Measurements from ENCODE around the gene MAPT. TPM values are rescaled to one million over a fixed set of nuclear protein-coding genes. Genes with fewer than 3 reads are reported as not detected.
"Not testable (repeated sequence)": the region's sequence is repeated elsewhere in the genome, so short reads cannot be mapped to it uniquely, and the experiment has no call there.

Gene MAPT
- total RNA-seq, 2 experiments from 2014 or later, result 1.5 to 1.8 TPM

- CTCF ChIA-PET, result interaction anchor here (0.8 to 7.0 kb wide), 18 partner anchors 12 to 284 kb away, joined by 3 to 50 read pairs (median 4); partner anchors contain the start of gene KANSL1
- no peaks in the 10 kb centered on the region for H3K4me1 Mint-ChIP-seq (ENCODE audit: low read depth)
- H3K27me3 Mint-ChIP-seq, result no peaks in the 10 kb centered on the region
- peaks cover 4% of the 10 kb centered on the region for H3K9me3 Mint-ChIP-seq
- H3K4me3 Mint-ChIP-seq, result no peak overlapping the region
- DNase-seq, result peak; percentile 82
- no peaks in the 10 kb centered on the region for H3K36me3 Mint-ChIP-seq
- intact Hi-C loops (cut with micrococcal nuclease), result loop anchor here (1.0 to 5.0 kb wide), 3 partner anchors 59 to 210 kb away; partner anchors contain the start of gene KANSL1
- no peak overlapping the region for H3K27ac Mint-ChIP-seq
- POLR2A ChIA-PET, result interaction anchor here (0.6 kb wide), 1 partner anchor 162 kb away, joined by 3 read pairs; no protein-coding TSS in a partner anchor
Observed at GRCh38 chr17:46002311-46002972, 108.1 kb downstream of the MAPT start.

DNA sequence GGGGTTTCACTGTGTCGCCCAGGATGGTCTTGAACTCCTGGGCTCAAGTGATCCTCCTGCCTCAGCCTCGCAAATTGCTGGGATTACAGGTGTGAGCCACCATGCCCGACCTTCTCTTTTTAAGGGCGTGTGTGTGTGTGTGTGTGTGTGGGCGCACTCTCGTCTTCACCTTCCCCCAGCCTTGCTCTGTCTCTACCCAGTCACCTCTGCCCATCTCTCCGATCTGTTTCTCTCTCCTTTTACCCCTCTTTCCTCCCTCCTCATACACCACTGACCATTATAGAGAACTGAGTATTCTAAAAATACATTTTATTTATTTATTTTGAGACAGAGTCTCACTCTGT is 108.6 kb downstream of the MAPT start:
- intact Hi-C loops (cut with micrococcal nuclease), result loop anchor here (1.0 to 5.0 kb wide), 3 partner anchors 58 to 209 kb away; partner anchors contain the start of gene KANSL1
- POLR2A ChIA-PET, result interaction anchor here (0.6 kb wide), 1 partner anchor 161 kb away, joined by 3 read pairs; no protein-coding TSS in a partner anchor
- H3K9me3 Mint-ChIP-seq, result peaks cover 4% of the 10 kb centered on the region

DNA sequence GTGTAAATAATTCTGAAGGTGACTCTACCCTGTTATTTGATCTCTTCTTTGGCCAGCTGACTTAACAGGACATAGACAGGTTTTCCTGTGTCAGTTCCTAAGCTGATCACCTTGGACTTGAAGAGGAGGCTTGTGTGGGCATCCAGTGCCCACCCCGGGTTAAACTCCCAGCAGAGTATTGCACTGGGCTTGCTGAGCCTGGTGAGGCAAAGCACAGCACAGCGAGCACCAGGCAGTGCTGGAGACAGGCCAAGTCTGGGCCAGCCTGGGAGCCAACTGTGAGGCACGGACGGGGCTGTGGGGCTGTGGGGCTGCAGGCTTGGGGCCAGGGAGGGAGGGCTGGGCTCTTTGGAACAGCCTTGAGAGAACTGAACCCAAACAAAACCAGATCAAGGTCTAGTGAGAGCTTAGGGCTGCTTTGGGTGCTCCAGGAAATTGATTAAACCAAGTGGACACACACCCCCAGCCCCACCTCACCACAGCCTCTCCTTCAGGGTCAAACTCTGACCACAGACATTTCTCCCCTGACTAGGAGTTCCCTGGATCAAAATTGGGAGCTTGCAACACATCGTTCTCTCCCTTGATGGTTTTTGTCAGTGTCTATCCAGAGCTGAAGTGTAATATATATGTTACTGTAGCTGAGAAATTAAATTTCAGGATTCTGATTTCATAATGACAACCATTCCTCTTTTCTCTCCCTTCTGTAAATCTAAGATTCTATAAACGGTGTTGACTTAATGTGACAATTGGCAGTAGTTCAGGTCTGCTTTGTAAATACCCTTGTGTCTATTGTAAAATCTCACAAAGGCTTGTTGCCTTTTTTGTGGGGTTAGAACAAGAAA is 109.8 kb downstream of the MAPT start:
- ChIA-PET POLR2A (no interaction called here), CTCF (interaction anchor here (0.8 to 7.0 kb wide), 8 partner anchors 16 to 283 kb away, joined by 3 to 50 read pairs (median 10); partner anchors contain the start of gene KANSL1)
- H3K27me3 Mint-ChIP-seq, result no peaks in the 10 kb centered on the region
- DNase-seq, result no peak
- no peaks in the 10 kb centered on the region for H3K4me1 Mint-ChIP-seq (ENCODE audit: low read depth)
- no peaks in the 10 kb centered on the region for H3K36me3 Mint-ChIP-seq
- no peak overlapping the region for H3K27ac Mint-ChIP-seq
- H3K9me3 Mint-ChIP-seq, result peaks cover 4% of the 10 kb centered on the region
- H3K4me3 Mint-ChIP-seq, result no peak overlapping the region
- intact Hi-C loops (cut with micrococcal nuclease), result loop anchor here (5.0 kb wide), 1 partner anchor 188 kb away; the partner anchor contains the start of gene KANSL1

More for the DNA sequence above, 108.6 kb downstream of the MAPT start:
- Mint-ChIP-seq H3K4me3 (no peak overlapping the region), H3K4me1 (ENCODE audit: low read depth) (no peaks in the 10 kb centered on the region), H3K36me3 (no peaks in the 10 kb centered on the region), H3K27me3 (no peaks in the 10 kb centered on the region), H3K27ac (no peak overlapping the region)
- CTCF ChIA-PET, result interaction anchor here (0.8 to 7.0 kb wide), 14 partner anchors 15 to 284 kb away, joined by 3 to 50 read pairs (median 5); partner anchors contain the start of gene KANSL1
- DNase-seq, result no peak

- intact Hi-C loops (cut with micrococcal nuclease); H3K27ac Mint-ChIP-seq; H3K4me3 Mint-ChIP-seq; H3K4me1 Mint-ChIP-seq (ENCODE audit: low read depth); CTCF ChIA-PET; H3K9me3 Mint-ChIP-seq; H3K36me3 Mint-ChIP-seq; H3K27me3 Mint-ChIP-seq; DNase-seq; POLR2A ChIA-PET: not testable (repeated sequence)
Observed at GRCh38 chr17:46006082-46006481, 111.7 kb downstream of the MAPT start.

- Mint-ChIP-seq H3K9me3 (peaks cover 4% of the 10 kb centered on the region), H3K36me3 (no peaks in the 10 kb centered on the region), H3K4me1 (ENCODE audit: low read depth) (no peaks in the 10 kb centered on the region), H3K4me3 (no peak overlapping the region), H3K27ac (no peak overlapping the region), H3K27me3 (no peaks in the 10 kb centered on the region)
- no peak for DNase-seq
- ChIA-PET POLR2A (no interaction called here), CTCF (no interaction called here)
- intact Hi-C loops (cut with micrococcal nuclease), result no loop called here
Observed at GRCh38 chr17:46007461-46007965, 113.2 kb downstream of the MAPT start.

DNA sequence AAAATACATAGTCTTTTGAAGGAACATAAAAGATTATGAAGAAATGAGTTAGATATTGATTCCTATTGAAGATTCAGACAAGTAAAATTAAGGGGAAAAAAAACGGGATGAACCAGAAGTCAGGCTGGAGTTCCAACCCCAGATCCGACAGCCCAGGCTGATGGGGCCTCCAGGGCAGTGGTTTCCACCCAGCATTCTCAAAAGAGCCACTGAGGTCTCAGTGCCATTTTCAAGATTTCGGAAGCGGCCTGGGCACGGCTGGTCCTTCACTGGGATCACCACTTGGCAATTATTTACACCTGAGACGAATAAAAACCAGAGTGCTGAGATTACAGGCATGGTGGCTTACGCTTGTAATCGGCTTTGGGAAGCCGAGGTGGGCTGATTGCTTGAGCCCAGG is 114.2 kb downstream of the MAPT start:
- Mint-ChIP-seq H3K27ac (no peak overlapping the region), H3K27me3 (no peaks in the 10 kb centered on the region), H3K36me3 (no peaks in the 10 kb centered on the region), H3K4me3 (no peak overlapping the region), H3K4me1 (ENCODE audit: low read depth) (no peaks in the 10 kb centered on the region), H3K9me3 (peaks cover 4% of the 10 kb centered on the region)
- intact Hi-C loops (cut with micrococcal nuclease), result no loop called here
- ChIA-PET POLR2A (no interaction called here), CTCF (no interaction called here)
- DNase-seq, result no peak

DNA sequence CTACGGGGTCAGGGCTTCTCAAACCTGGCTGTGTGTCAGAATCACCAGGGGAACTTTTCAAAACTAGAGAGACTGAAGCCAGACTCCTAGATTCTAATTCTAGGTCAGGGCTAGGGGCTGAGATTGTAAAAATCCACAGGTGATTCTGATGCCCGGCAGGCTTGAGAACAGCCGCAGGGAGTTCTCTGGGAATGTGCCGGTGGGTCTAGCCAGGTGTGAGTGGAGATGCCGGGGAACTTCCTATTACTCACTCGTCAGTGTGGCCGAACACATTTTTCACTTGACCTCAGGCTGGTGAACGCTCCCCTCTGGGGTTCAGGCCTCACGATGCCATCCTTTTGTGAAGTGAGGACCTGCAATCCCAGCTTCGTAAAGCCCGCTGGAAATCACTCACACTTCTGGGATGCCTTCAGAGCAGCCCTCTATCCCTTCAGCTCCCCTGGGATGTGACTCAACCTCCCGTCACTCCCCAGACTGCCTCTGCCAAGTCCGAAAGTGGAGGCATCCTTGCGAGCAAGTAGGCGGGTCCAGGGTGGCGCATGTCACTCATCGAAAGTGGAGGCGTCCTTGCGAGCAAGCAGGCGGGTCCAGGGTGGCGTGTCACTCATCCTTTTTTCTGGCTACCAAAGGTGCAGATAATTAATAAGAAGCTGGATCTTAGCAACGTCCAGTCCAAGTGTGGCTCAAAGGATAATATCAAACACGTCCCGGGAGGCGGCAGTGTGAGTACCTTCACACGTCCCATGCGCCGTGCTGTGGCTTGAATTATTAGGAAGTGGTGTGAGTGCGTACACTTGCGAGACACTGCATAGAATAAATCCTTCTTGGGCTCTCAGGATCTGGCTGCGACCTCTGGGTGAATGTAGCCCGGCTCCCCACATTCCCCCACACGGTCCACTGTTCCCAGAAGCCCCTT is 115.6 kb downstream of the MAPT start:
- CTCF ChIA-PET, result interaction anchor here (1.8 kb wide), 1 partner anchor 34 kb away, joined by 5 read pairs; no protein-coding TSS in a partner anchor
- Mint-ChIP-seq H3K4me3 (no peak overlapping the region), H3K27me3 (no peaks in the 10 kb centered on the region), H3K36me3 (no peaks in the 10 kb centered on the region), H3K9me3 (peaks cover 4% of the 10 kb centered on the region), H3K4me1 (ENCODE audit: low read depth) (no peaks in the 10 kb centered on the region), H3K27ac (no peak overlapping the region)
- POLR2A ChIA-PET, result no interaction called here
- no peak for DNase-seq
- intact Hi-C loops (cut with micrococcal nuclease), result no loop called here

DNA sequence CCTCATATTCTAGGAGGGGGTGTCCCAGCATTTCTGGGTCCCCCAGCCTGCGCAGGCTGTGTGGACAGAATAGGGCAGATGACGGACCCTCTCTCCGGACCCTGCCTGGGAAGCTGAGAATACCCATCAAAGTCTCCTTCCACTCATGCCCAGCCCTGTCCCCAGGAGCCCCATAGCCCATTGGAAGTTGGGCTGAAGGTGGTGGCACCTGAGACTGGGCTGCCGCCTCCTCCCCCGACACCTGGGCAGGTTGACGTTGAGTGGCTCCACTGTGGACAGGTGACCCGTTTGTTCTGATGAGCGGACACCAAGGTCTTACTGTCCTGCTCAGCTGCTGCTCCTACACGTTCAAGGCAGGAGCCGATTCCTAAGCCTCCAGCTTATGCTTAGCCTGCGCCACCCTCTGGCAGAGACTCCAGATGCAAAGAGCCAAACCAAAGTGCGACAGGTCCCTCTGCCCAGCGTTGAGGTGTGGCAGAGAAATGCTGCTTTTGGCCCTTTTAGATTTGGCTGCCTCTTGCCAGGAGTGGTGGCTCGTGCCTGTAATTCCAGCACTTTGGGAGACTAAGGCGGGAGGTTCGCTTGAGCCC is 116.3 kb downstream of the MAPT start:
- Mint-ChIP-seq H3K4me3 (no peak overlapping the region), H3K27ac (no peak overlapping the region), H3K36me3 (no peaks in the 10 kb centered on the region), H3K9me3 (peaks cover 4% of the 10 kb centered on the region), H3K4me1 (ENCODE audit: low read depth) (no peaks in the 10 kb centered on the region), H3K27me3 (no peaks in the 10 kb centered on the region)
- intact Hi-C loops (cut with micrococcal nuclease), result no loop called here
- CTCF ChIA-PET, result interaction anchor here (0.6 to 1.8 kb wide), 2 partner anchors 33 to 166 kb away, joined by 4 to 5 read pairs; no protein-coding TSS in a partner anchor
- POLR2A ChIA-PET, result no interaction called here
- DNase-seq, result no peak

DNA sequence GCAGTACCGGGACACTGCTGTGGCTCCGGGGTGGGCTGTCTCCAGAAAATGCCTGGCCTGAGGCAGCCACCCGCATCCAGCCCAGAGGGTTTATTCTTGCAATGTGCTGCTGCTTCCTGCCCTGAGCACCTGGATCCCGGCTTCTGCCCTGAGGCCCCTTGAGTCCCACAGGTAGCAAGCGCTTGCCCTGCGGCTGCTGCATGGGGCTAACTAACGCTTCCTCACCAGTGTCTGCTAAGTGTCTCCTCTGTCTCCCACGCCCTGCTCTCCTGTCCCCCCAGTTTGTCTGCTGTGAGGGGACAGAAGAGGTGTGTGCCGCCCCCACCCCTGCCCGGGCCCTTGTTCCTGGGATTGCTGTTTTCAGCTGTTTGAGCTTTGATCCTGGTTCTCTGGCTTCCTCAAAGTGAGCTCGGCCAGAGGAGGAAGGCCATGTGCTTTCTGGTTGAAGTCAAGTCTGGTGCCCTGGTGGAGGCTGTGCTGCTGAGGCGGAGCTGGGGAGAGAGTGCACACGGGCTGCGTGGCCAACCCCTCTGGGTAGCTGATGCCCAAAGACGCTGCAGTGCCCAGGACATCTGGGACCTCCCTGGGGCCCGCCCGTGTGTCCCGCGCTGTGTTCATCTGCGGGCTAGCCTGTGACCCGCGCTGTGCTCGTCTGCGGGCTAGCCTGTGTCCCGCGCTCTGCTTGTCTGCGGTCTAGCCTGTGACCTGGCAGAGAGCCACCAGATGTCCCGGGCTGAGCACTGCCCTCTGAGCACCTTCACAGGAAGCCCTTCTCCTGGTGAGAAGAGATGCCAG is 117.6 kb downstream of the MAPT start:
- H3K27ac Mint-ChIP-seq, result no peak overlapping the region
- ChIA-PET CTCF (interaction anchor here (1.8 kb wide), 1 partner anchor 32 kb away, joined by 5 read pairs; no protein-coding TSS in a partner anchor), POLR2A (no interaction called here)
- intact Hi-C loops (cut with micrococcal nuclease), result no loop called here
- DNase-seq, result no peak
- no peaks in the 10 kb centered on the region for H3K9me3 Mint-ChIP-seq
- no peaks in the 10 kb centered on the region for H3K27me3 Mint-ChIP-seq
- no peak overlapping the region for H3K4me3 Mint-ChIP-seq
- H3K4me1 Mint-ChIP-seq (ENCODE audit: low read depth), result no peaks in the 10 kb centered on the region
- H3K36me3 Mint-ChIP-seq, result no peaks in the 10 kb centered on the region

GRCh38 chr17:46012506-46013079 is 118.2 kb downstream of the MAPT start:
- Mint-ChIP-seq H3K4me3 (no peak overlapping the region), H3K4me1 (ENCODE audit: low read depth) (no peaks in the 10 kb centered on the region), H3K9me3 (no peaks in the 10 kb centered on the region), H3K36me3 (no peaks in the 10 kb centered on the region), H3K27ac (no peak overlapping the region), H3K27me3 (no peaks in the 10 kb centered on the region)
- no peak for DNase-seq
- intact Hi-C loops (cut with micrococcal nuclease), result no loop called here
- CTCF ChIA-PET, result interaction anchor here (0.6 kb wide), 1 partner anchor 175 kb away, joined by 3 read pairs; no protein-coding TSS in a partner anchor
- POLR2A ChIA-PET, result interaction anchor here (0.6 kb wide), 1 partner anchor 123 kb away, joined by 3 read pairs; no protein-coding TSS in a partner anchor

Measured in activated CD4-positive, alpha-beta memory T cell treated with anti-CD3 and anti-CD28 coated beads for 36 hours (primary cell).